Measurements from ENCODE around the gene FSTL4. TPM values are rescaled to one million over a fixed set of nuclear protein-coding genes. Genes with fewer than 3 reads are reported as not detected.

Gene FSTL4
- total RNA-seq, 2 donors from 2014 or later: 0.26 to 1.3 TPM

DNA sequence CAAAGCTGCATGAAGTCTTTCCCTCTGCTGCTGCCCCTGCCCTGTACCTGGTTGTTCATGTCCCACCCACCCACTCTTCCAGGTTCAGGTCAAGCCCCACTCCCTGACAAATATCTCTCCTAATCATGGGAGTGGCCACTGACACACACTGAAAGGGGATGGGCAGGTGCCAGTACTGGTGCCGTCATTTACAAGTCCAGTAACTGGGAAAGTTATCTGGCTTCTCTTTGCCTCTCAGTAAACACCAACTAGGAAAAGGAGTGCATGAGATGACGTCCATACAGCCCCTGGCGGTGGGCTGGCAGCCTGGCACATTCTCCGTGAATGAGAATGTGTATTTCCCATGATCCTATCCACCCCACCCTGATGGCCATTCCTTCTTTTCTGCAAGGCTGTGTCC lies 225.2 kb downstream of the FSTL4 start:
- H3K4me1 ChIP-seq: no peaks in the 10 kb centered on the region
- WGBS, 2 donors: 77 to 79% methylated on average over 4 of the region's 4 CpGs
- DNase-seq: no peak
- no peaks in the 10 kb centered on the region for H3K27me3 ChIP-seq
- H3K4me3 ChIP-seq: no peak overlapping the region
- ATAC-seq: no peak
- no peaks in the 10 kb centered on the region for H3K36me3 ChIP-seq (replicated peaks in 1 of 2; ENCODE audit: insufficient read depth in 1 of 2, low read depth in 2 of 2)
- TF ChIP-seq POLR2A (IDR thresholded peaks at IDR 0.05): no peak
- TF ChIP-seq, protein P1, sequence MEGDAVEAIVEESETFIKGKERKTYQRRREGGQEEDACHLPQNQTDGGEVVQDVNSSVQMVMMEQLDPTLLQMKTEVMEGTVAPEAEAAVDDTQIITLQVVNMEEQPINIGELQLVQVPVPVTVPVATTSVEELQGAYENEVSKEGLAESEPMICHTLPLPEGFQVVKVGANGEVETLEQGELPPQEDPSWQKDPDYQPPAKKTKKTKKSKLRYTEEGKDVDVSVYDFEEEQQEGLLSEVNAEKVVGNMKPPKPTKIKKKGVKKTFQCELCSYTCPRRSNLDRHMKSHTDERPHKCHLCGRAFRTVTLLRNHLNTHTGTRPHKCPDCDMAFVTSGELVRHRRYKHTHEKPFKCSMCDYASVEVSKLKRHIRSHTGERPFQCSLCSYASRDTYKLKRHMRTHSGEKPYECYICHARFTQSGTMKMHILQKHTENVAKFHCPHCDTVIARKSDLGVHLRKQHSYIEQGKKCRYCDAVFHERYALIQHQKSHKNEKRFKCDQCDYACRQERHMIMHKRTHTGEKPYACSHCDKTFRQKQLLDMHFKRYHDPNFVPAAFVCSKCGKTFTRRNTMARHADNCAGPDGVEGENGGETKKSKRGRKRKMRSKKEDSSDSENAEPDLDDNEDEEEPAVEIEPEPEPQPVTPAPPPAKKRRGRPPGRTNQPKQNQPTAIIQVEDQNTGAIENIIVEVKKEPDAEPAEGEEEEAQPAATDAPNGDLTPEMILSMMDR (IDR thresholded peaks at IDR 0.05): no peak
- H3K9me3 ChIP-seq: no peaks in the 10 kb centered on the region
- no peak overlapping the region for H3K27ac ChIP-seq
- intact Hi-C loops (cut with DNase I): no loop called here

DNA sequence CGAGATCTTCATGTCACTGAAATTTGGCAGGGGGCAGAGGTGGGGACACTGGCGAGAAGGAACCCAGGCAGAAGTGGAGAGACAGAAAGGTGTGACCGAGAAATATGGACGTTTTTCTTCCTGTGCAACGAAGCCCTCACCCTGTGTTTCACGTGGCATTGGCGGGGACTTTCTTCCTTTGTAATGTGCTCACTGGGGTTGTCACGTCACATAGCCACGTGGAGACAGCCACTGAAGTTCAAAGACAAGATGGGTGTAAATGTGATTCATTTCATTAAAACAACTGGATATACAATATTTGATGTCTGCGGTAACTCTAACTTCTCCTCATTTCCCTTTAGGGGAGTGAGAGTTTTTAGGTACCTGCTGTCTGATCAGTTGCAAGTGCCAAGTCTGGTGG lies 225.7 kb downstream of the FSTL4 start:
- TF ChIP-seq POLR2A (IDR thresholded peaks at IDR 0.05): no peak
- TF ChIP-seq, protein P1 (IDR thresholded peaks at IDR 0.05): no peak
- Histone ChIP-seq H3K27me3 (no peaks in the 10 kb centered on the region), H3K27ac (no peak overlapping the region), H3K4me3 (no peak overlapping the region), H3K9me3 (no peaks in the 10 kb centered on the region), H3K4me1 (no peaks in the 10 kb centered on the region), H3K36me3 (replicated peaks in 1 of 2; ENCODE audit: insufficient read depth in 1 of 2, low read depth in 2 of 2) (no peaks in the 10 kb centered on the region)
- intact Hi-C loops (cut with DNase I): no loop called here
- DNase-seq (no peak), ATAC-seq (no peak)
- 67 to 69% methylated on average over 10 of the region's 10 CpGs for WGBS, 2 donors

- no peak for TF ChIP-seq POLR2A (IDR thresholded peaks at IDR 0.05)
- TF ChIP-seq, protein P1 (IDR thresholded peaks at IDR 0.05): no peak
- Histone ChIP-seq H3K9me3 (no peaks in the 10 kb centered on the region), H3K4me3 (no peak overlapping the region), H3K27ac (no peak overlapping the region), H3K4me1 (no peaks in the 10 kb centered on the region), H3K36me3 (replicated peaks in 1 of 2; ENCODE audit: insufficient read depth in 1 of 2, low read depth in 2 of 2) (no peaks in the 10 kb centered on the region), H3K27me3 (no peaks in the 10 kb centered on the region)
- ATAC-seq (no peak), DNase-seq (no peak)
- WGBS, 2 donors: 95 to 96% methylated on average over 5 of the region's 5 CpGs
- intact Hi-C loops (cut with DNase I): no loop called here
These were observed 227.0 kb downstream of the FSTL4 start for GRCh38 chr5:133385346-133385745.

- 78 to 85% methylated on average over 9 of the region's 9 CpGs for WGBS, 2 donors
- H3K4me3 ChIP-seq: no peak overlapping the region
- ATAC-seq (no peak), DNase-seq (no peak)
- H3K9me3 ChIP-seq: no peaks in the 10 kb centered on the region
- intact Hi-C loops (cut with DNase I): no loop called here
- no peaks in the 10 kb centered on the region for H3K27me3 ChIP-seq
- no peaks in the 10 kb centered on the region for H3K4me1 ChIP-seq
- TF ChIP-seq, protein P1 (IDR thresholded peaks at IDR 0.05): no peak
- TF ChIP-seq POLR2A (IDR thresholded peaks at IDR 0.05): no peak
- no peak overlapping the region for H3K27ac ChIP-seq
- H3K36me3 ChIP-seq (replicated peaks in 1 of 2; ENCODE audit: insufficient read depth in 1 of 2, low read depth in 2 of 2): no peaks in the 10 kb centered on the region
These were observed 227.4 kb downstream of the FSTL4 start for GRCh38 chr5:133384903-133385302.

DNA sequence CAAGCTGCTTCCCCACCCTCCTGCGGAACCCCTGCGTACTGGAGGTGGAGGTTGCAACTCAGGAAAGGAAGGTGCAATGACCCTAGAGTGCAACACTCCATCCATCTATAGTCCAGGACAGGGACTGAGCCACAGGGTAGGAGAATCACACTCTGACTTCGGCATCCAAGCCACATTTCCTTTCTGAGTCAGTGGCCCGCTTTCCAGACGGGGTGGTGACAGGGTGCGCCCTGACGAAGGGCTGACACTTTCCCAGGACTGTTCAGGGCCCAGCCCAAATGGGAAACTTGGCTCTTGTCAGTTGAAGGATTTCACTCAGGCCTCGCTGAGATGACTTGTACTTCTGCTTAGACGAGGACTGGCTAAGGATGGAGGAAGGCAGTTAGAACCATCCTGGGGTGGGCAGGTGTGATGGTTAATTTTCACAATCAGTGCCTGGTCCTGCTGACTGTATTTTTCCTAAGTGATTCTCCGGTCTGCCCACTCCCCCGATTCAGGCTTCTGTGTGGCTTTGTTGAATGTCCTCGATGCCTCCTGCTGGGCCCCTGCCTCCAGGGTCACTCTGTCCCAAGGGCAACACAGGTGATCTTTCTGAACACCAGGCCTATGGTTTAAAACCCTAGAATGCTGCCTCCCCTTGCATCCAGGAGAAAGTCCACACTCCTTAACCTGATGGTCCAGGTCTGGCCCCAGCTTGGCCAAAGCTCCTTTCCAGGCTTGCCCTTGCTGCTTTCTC lies 228.1 kb downstream of the FSTL4 start:
- 75 to 88% methylated on average over 12 of the region's 12 CpGs for WGBS, 2 donors
- Histone ChIP-seq H3K36me3 (replicated peaks in 1 of 2; ENCODE audit: insufficient read depth in 1 of 2, low read depth in 2 of 2) (no peaks in the 10 kb centered on the region), H3K9me3 (no peaks in the 10 kb centered on the region), H3K27ac (no peak overlapping the region), H3K4me1 (no peaks in the 10 kb centered on the region), H3K4me3 (no peak overlapping the region), H3K27me3 (no peaks in the 10 kb centered on the region)
- DNase-seq (no peak), ATAC-seq (no peak)
- intact Hi-C loops (cut with DNase I): no loop called here
- TF ChIP-seq, protein P1 (IDR thresholded peaks at IDR 0.05): no peak
- TF ChIP-seq POLR2A (IDR thresholded peaks at IDR 0.05): no peak

Data from body of pancreas (tissue), 4 donors.